ENCODE results near the gene KSR2.

Gene KSR2

DNA sequence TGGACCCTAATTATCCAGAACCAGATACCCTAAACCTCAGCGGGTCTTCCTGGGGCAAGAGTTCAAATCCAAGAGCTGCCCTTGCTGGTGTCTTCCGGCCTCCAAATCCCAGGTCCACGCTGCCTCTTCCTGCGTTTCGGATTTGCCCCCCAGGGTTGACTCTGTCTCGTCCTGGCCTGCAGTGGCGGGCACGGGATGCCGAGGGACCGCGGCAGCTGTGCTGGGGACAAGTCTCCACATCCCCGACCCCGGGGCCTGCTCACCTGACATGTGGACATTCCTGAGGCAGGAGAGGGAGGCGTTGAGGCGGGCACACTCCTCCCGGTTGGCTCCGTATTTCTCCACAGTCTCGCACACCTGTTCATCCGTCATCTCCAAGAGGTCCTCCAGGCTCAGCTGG lies 113.6 kb downstream of the KSR2 start:
- no peak for DNase-seq

DNA sequence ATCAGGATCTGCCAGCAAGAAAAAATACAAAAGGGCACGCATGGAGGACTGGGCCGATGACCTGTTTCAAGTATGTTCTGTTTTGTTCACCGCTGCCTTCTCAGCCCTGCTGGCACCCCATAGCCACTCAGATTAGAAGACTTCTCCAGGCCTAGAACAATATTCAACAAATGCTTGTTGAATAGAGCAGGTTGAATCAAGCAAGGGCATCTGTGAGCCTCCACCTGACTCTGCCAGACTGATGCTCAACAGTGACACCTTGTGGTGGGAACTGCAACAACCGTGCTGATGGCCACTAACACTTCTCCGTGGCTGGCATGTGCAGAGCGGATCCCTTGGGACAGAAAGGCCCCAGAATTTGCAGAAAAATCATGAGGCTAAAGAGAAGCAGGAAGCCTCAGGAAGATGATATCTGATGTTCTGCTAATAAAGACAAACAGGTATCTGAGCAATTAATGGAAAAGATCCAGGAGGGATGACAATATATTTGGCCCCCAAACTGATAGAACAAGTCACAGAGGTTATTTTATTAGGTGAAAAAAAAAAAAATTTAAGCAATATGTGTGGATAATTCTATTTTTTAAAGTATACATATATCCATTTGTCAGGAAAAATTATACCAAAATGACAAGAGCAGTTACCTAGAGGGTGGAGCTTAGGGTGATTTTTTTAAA lies 114.3 kb downstream of the KSR2 start:
- DNase-seq: peak; percentile 14

DNA sequence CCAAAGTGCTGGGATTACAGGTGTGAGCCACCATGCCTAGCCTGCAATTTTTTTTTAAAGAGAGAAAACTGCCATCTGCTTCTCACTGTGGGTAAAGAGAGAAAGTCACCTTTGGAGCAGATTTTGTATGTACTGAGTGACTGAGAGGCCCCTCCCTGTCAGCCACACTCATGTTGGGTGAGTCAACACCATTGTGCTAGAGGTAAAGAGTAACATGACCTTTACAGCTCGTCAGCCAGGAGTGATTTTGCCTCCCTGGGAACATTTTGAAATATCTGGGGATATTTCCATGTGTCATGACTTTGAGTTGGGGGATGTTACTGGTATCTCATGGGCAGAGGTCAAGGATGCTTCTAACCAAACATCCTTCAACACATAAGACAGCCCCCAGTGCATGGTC lies 115.2 kb downstream of the KSR2 start:
- no peak for DNase-seq

DNA sequence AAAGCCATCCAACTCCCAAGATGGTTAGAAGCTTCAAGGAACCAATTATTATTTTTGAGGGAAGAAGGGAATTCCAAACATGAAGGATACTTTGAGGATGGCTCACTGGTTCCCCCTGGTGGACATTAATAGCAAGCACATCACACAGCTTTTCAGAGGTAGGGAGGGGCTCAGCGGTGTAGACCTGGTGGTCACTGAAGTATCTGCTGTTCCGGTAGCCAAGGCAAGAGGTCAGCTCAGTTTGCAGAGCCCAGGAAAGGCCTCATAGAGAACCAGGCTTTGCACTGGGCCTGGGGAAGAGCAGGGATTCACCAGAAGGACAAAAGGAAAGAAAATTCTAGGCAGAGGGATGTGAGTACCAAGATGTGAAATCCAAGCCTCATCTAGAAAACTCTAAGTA lies 118.7 kb downstream of the KSR2 start:
- DNase-seq: peak; percentile 2

DNA sequence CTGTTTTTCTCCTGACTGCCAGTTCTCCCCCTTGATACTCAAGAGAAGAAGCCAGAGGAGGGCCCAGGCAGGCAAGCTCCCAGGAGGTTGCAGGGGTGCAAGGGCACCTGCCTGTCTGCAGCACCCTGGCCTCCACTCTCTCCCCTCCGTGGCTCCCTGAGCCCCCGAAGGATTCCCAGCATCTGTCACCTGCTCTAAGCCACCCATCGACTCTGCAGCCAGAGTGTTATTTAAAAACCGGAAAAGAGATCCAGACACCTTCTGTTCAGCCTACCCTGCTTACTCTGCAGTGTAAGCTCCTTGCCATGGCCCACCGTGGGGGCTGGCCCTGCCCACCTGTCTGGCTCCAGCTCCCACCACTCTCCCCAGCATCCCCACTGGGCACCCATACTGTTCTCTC lies 121.4 kb downstream of the KSR2 start:
- no peak for DNase-seq

DNA sequence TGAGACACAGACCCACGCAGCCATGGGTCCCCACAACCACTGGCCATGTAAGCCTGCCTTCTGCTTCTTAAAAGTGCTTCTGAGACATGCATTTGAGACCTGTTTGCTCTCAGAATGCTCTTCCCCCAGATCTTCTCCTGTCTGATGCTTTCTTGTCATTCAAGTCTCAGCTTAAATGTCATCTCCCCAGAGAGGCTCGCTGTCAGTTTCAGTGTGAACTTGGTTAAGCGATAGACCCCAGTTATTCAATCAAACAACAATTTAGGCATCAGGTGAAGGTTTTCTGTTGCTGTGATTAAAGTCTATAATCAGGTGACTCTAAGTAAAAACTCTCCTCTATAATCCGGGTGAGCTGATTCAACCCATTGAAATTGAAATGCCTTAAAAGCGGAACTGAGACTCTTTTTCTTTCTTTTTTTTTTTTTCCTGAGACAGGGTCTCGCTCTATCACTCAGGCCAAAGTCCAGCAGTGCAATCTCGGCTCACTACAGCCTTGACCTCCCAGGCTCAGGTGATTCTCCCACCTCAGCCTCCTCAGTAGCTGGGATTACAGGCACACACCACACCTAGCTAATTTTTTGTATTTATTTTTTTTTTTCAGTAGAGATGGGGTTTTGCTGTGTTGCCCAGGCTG lies 123.4 kb downstream of the KSR2 start:
- DNase-seq: peak; percentile 58

DNA sequence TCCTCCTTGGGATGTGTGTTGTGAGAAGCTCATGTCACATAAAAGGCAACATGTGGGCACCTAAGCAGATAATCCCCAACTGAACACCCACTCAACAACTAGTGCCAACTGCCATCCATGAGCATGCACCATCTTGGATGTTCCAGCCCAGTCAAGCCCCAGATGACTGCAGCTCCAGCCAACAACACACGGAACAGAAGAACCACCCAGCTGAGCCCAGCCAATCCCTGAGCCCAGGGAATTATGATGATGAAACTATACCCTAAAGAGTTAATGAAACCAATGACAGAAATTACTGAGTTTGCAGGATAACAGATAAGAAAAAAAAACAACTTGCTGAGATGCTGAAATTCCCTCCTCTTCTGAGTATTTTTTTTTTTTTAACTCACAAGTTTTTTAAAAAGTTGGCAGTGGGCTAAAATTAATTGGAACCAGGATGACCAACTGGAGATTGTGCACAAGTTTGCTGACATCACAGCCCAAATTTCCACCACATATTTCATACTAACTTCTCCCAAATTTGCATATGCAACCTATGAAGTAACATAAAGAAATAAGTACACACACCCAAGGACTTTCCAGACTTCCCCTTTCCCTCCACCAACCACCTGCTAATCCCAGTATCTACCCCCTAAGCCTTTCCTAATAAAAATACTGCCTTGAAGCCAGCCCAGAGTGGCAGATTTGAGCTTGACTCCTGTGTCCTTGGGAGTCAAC lies 124.5 kb downstream of the KSR2 start:
- no peak for DNase-seq

DNA sequence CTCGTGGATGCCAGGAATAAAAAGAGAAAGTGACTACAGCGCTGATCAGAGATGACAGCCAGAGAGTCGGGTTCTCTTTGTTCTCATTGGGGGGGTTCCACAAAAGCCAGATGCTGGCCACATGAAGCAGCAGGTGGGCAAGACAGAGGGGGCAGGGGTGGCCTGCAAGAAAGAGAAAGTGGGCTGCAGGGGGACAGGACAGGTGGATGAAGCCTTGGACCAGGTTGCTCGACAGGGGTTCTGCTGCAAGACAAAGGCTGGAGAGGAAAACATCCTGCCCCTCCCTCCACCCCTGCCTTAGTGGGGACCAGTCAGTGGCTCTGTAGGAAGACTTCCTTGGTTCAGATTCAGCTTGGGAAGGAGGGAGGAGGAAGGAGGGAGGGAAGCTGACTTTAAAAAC lies 126.2 kb downstream of the KSR2 start:
- no peak for DNase-seq

DNA sequence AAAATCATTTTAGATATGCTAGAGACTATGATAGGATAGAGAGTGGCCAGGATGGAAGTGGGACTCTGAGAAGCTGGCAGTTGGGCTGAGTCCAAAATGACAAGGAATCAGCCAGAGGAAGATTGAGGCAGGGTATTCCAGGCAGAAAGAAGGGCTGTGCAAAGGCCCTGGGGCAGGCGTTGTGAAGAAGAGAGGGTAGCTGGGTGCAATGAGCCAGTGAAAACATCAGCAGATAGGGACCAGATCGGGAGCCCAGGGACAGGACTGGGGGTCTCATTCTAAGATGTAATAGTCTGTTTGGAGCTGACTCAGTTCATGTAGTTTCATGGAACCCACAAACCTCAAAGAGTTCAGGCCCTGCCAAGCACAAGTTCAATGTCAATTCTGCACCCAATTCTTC lies 126.6 kb downstream of the KSR2 start:
- DNase-seq: no peak

DNA sequence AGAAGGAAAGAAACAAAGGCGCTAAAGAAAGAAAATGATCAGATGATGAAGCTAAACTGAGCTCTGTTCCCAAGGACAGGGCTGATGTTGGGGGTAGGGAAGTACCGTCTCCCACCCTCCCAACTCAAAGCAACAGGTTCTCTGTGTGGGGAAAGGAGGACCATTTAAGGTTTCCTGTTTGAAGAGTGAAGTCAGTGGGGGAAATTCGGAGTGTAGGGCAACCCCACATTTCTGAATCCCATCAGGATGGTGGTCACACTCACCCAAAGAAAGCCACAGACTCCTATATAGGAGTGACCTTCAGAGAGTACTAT lies 131.1 kb downstream of the KSR2 start:
- no peak for DNase-seq

DNA sequence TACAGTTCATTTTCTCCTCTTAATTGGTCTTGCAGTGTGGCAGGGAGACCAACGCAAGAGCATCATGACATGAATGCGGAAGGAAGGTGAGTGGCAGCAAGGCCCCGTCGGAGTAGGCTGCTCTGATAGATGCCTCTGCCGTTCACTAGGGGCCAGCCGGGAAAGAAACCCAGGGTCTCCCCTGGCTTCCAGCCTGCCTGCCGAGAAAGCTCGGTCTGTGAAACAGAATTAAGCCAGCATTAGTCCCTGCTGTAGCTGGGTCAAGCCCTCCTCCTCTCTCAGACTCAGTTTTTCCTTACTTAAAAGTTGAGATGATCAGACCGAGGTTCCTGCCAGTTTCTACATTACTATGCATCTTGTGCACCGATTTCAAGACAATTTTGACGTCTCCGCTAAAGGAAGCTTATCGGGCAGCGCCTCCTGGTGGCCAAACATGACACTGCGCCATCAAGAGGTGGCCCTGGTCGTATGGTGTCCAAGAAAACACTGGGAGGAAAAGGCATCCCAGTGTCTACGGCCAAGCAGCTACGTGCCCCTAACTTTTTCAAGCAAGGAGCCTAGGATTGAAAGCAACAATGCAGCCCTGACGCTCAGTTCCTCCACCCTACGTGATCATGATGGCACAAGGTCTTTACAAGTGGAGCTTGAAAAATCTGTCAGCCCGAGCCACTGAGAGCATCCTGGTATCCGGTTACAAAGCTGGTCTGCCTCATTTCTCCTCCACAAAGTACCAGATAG lies 131.6 kb downstream of the KSR2 start:
- DNase-seq: peak; percentile 41

DNA sequence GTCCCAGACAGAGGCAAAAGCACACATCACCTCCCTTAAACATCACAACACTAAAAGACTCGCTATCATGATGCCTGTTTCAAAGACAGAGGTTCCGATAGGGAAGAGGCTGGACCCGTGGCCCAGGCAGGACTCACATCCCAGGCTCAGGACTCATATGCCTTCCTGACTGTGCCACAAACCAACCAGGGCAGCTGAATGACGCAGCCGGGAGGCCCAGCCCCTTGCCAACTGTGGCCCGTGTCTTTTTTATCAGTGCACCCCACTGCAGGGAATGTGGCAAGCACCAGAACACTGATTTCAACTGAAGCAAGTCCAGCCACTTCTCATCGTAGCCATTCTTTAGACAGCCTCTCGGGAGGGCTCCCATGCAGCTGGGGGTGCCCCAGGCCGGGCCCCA lies 132.3 kb downstream of the KSR2 start:
- no peak for DNase-seq

DNA sequence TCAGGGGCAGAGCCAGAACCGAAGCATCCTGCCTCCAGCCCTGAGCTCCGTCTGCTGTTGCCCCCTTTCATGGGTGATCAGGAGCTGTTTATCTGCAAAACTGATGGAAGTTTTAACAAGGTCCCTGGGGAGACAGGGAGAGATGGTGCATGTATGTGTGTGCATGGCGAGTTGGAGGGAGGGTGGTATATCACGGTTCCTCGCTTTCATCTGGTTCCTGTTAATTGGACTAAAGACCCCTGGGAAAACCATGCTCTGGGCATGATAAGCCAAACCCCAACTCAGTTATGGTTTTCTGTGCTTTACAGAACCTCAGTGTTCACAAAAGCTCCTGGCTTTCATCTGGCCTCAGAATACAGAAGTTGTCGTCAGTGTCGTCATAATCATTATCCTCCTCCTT lies 133.6 kb downstream of the KSR2 start:
- no peak for DNase-seq

DNA sequence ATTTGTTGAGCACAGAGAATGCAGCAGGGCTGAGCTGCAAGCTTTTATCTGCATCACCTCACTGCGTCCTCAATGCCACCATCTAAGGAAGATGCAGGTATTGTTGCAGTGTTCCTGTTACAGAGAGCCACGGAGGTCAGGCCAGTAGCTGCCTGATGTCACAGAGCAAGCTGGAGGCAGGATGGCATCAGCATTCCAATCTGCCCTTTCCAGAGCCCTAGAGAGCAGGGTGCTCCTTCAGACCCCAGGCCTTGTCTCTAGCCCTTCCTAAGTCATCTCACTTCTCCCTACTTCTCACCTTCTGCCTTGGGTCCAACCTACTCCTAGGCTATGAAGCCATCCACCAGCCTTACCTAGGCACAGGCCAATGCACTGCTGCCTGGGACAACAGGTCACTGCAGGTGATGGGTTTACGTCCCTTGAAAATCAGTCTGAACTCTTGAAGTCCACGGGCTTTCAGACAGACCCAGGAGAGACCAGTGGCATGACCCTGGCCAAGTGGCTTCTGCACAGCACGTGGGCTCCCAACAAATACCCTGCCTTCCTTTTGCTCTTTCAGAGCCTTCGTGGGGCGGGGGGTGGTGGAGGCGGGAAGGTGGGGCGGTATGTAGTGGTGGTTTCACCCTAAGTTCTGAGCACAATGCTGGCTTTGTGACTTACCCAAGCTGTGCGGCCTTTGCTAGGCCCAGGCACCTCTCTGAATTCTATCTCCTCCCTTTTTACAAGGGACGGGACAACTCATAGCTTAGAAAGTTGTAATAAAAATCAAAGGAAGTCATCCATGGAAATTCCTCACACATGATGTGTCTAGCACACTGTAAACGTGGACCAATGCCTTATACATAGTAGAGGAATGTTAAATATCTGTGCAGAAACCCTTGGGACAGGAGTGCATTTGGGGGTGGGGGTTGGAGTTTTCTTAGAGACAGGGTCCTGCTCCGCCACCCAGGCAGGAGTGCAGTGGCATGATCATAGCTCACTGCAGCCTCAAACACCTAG lies 136.0 kb downstream of the KSR2 start:
- no peak for DNase-seq

DNA sequence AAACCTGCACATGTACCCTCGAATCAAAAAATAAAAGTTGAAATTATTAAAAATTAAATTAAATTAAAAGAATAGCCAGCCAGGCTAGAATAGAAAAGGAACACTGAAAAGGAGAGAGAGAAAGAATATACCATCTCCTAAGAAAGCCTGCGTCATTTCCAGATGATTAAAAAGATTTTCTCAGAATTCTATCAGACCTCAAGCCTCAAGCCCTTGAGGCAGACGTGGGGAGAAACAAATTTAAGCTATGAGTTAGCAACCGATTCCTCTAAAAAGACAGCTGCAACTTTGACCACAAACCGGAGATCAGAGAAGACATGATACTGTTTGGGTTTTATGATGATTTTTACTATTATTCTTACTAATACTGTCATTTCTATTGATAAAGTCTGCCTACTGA lies 138.3 kb downstream of the KSR2 start:
- no peak for DNase-seq

DNA sequence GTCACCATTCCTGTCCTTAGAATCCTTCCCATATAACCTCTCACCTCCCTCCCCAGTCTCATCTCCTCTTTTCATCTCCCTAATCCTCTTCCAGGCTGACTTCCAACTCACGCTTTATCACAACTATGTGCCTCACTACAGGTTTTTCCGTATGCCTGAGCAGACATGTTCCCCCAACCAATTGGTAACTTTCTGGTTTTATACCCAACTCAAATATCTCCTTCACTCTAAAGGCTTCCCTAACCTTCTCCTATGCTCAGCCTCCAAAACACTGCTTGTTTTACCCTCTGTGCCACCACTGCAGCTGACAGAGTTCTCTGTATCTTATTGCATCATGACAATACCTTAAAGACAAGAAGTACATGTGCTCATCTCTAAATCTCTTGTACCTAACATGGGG lies 139.7 kb downstream of the KSR2 start:
- DNase-seq: no peak

DNA sequence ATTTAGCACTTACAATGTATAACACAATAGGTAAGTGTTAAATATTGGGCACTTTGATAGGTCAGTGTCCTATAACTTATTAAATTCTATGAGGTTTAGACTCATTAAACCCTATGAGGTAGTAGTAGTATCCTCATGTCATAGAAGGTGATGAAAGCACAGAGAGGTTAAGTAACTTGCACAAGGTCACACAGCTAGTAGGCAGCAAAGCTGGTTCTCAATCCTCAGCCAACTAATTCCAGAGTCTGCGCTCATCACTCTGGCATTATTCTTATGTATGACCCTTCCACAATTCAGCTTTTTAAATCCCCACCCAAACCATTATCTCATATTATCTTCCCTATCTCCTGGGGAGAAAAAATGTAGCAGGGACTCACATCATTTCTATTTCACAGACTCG lies 141.1 kb downstream of the KSR2 start:
- no peak for DNase-seq

DNA sequence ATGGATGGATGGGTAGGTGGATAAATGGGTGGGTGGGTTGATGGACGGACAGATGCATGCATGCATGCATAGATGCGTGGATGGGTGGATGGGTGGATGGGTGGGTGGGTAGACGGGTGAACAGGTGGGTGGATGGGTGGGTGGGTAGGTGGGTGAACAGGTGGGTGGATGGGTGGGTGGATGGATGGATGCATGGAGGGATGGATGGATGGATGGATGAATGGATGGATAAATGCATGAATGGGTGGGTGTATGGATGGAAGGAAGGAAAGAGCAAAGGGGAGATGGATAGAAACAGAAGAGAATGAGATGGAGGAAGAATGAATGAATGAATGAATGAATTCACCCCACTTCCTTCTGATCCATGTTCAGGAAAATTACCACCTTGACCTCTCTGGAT lies 143.0 kb downstream of the KSR2 start:
- DNase-seq: no peak

DNA sequence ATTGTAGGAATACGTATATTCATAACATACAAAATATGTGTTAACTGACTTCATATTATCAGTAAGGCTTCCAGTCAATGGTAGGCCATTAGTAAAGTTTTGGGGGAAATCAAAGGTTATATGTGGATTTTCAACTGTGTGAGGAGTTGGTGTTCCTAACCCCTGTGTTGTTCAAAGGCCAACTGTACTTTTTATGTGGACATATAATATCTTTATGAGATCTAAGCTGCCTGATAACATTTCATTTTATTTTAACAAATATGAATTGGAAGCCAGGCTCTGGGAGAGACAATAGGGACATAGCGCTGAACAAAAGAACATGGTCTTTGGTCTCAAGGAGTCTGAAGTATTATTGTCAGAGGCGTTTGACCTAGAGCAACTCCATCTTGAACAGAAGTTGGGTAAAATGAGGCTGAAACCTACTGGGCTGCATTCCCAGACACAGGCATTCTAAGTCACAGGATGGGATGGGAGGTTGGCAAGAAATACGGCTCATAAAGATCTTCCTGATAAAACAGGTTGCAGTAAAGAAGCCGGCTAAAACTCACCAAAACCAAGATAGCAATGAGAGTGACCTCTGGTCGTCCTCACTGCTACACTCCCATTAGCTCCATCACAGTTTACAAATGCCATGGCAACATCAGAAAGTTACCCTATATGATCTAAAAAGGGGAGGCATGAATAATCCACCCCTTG lies 147.2 kb downstream of the KSR2 start:
- DNase-seq: no peak

DNA sequence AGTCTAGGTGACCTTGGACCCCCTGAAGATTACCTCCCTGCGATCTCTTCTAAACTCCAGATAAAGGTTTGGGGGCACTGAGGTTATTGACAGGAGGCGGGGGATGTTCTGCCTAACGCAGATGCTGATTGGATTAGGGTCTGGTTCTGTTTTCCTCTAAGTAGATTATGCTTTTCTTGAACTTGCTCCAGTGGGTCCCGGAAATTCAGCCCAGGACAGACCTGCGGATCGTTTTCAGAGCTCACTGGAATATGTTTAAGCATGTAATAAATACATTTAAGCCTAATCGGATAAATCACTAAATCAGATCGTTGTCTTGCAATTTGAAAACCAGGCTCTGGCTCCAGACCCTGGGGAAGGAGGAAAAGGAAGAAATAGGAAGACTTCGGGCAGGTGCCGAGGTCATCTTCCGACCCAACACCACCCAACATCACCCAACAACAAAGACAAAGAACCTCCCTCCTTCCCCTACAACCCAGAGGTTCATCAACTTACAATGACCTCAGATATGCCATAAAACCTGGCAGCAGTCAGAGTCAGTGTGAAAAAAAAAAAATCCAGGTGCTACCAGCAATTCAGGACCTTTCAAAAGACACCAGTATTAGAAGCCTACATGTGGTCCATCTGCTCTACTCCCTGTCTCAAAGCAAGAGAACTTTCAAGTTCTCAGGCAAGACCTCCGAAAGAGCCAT lies 148.4 kb downstream of the KSR2 start:
- DNase-seq: no peak

DNA sequence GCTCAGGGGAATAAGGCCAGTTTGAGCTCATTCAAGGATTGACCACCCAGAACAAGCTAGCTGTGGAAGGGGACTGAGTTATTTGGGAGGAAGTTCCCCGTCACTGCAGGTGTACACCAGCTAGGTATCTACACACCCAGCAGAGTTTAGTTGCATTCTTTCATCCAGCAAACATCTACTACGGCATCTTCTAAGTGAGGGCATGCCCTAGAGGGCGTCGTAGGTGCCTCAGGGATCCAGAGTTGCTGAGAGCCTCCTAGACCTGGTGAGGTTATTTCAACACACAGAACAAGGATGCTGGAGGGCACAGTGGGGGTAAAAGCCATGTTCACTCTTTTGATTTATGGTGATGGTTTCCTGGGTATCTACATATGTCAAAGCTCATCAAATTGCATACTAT lies 149.6 kb downstream of the KSR2 start:
- no peak for DNase-seq
